ENCODE data around the gene SLC25A31. TPM values are rescaled to one million over a fixed set of nuclear protein-coding genes. Genes with fewer than 3 reads are reported as not detected.

The SLC25A31 gene
- polyA plus RNA-seq, 1 donor from 2014 or later: 0.28 TPM

GRCh38 chr4:127698789-127699200 is 31.4 kb upstream of the SLC25A31 start:
- Histone ChIP-seq H3K79me2 (replicated peaks; ENCODE audit: insufficient read depth, low read length) (no peaks in the 10 kb centered on the region), H3K4me3 (ENCODE audit: low read length) (no peak overlapping the region), H3K9ac (ENCODE audit: low read length) (no peak overlapping the region), H4K20me1 (ENCODE audit: insufficient read depth) (no peaks in the 10 kb centered on the region), H3K27ac (ENCODE audit: low read length) (no peak overlapping the region), H3K4me2 (ENCODE audit: low read length) (no peak overlapping the region), H3K27me3 (ENCODE audit: insufficient read depth, low read depth, low read length) (no peaks in the 10 kb centered on the region), H3F3A (ENCODE audit: insufficient read depth, low read length, poor library complexity, severe bottlenecking) (no peaks in the 10 kb centered on the region), H3K9me2 (ENCODE audit: insufficient read depth, low read length) (no peaks in the 10 kb centered on the region), H2AFZ (ENCODE audit: low read depth, low read length) (no peak overlapping the region), H3K9me3 (ENCODE audit: low read length) (no peaks in the 10 kb centered on the region), H3K36me3 (ENCODE audit: insufficient read depth, low read length) (no peaks in the 10 kb centered on the region)
- TF ChIP-seq SMC3 (conservative IDR thresholded peaks at IDR 0.05; ENCODE audit: poor library complexity) (no peak), EZH2 (IDR thresholded peaks at IDR 0.05; ENCODE audit: borderline replicate concordance, insufficient read depth, low read length, poor library complexity, severe bottlenecking) (no peak), EP300 (conservative IDR thresholded peaks at IDR 0.05; ENCODE audit: poor library complexity, severe bottlenecking) (no peak), RAD21 (conservative IDR thresholded peaks at IDR 0.05) (no peak), REST (IDR thresholded peaks at IDR 0.05; ENCODE audit: borderline replicate concordance) (no peak), MXI1 (conservative IDR thresholded peaks at IDR 0.05; ENCODE audit: poor library complexity, severe bottlenecking) (no peak), CTCF (IDR thresholded peaks at IDR 0.05; ENCODE audit: poor library complexity, severe bottlenecking) (no peak), POLR2AphosphoS5 (IDR thresholded peaks at IDR 0.05) (no peak), TAF1 (IDR thresholded peaks at IDR 0.05; ENCODE audit: low read depth) (no peak)

DNA sequence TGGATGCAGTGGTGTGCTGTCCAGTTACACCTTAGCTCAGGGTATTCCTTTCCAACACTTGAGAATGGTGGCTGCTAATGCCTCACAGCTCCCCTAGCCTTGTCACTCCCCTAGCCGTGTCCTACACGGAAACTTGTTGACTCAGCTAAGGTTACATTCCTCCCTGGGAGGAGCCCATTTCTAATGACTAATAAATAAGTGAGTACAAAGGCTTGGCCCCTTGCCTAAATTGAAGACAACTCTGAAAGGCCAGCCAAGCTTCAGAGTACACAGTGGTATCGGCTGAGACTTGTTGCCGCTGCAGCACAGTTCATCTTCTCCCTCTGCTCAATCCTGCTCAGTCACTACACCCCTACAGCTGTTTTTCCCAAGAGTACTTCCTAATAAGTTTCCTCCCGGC is 21.2 kb upstream of the SLC25A31 start:
- Histone ChIP-seq H4K20me1 (ENCODE audit: insufficient read depth) (no peaks in the 10 kb centered on the region), H3K4me2 (ENCODE audit: low read length) (no peak overlapping the region), H3K4me3 (ENCODE audit: low read length) (no peak overlapping the region), H3K9me3 (ENCODE audit: low read length) (no peaks in the 10 kb centered on the region), H3K27me3 (ENCODE audit: insufficient read depth, low read depth, low read length) (no peaks in the 10 kb centered on the region), H3K36me3 (ENCODE audit: insufficient read depth, low read length) (peaks cover 8% of the 10 kb centered on the region), H3K9ac (ENCODE audit: low read length) (no peak overlapping the region), H3F3A (ENCODE audit: insufficient read depth, low read length, poor library complexity, severe bottlenecking) (no peaks in the 10 kb centered on the region), H3K27ac (ENCODE audit: low read length) (no peak overlapping the region), H3K9me2 (ENCODE audit: insufficient read depth, low read length) (no peaks in the 10 kb centered on the region), H3K79me2 (replicated peaks; ENCODE audit: insufficient read depth, low read length) (no peaks in the 10 kb centered on the region), H2AFZ (ENCODE audit: low read depth, low read length) (no peak overlapping the region)
- TF ChIP-seq EP300 (conservative IDR thresholded peaks at IDR 0.05; ENCODE audit: poor library complexity, severe bottlenecking) (no peak), MXI1 (conservative IDR thresholded peaks at IDR 0.05; ENCODE audit: poor library complexity, severe bottlenecking) (no peak), REST (IDR thresholded peaks at IDR 0.05; ENCODE audit: borderline replicate concordance) (no peak), SMC3 (conservative IDR thresholded peaks at IDR 0.05; ENCODE audit: poor library complexity) (no peak), CTCF (IDR thresholded peaks at IDR 0.05; ENCODE audit: poor library complexity, severe bottlenecking) (no peak), TAF1 (IDR thresholded peaks at IDR 0.05; ENCODE audit: low read depth) (no peak), EZH2 (IDR thresholded peaks at IDR 0.05; ENCODE audit: borderline replicate concordance, insufficient read depth, low read length, poor library complexity, severe bottlenecking) (no peak), POLR2AphosphoS5 (IDR thresholded peaks at IDR 0.05) (no peak), RAD21 (conservative IDR thresholded peaks at IDR 0.05) (no peak)
